Measurements from ENCODE around the gene LRTM2.

Gene LRTM2

DNA sequence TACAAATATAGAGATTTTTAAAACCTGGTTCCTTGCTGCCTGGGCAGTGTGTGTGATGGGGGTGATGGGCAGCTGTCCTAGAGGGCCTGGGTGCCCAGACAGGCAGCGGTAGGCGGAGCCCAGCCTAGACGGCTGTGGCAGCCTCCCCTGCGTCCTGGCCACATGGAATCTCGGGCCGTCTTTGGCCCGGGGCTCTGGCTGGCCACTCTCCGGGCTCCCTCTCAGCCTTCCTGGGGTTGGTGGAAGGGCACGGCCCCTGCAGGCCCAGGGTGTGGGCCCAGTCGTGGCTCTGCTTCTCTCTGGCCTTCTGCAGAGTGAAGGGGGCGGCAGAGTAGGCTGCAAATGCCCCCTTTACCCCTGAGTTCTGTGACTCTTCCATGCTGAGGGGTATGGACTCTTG is 2.3 kb downstream of the LRTM2 start:
- TF ChIP-seq, protein P1, sequence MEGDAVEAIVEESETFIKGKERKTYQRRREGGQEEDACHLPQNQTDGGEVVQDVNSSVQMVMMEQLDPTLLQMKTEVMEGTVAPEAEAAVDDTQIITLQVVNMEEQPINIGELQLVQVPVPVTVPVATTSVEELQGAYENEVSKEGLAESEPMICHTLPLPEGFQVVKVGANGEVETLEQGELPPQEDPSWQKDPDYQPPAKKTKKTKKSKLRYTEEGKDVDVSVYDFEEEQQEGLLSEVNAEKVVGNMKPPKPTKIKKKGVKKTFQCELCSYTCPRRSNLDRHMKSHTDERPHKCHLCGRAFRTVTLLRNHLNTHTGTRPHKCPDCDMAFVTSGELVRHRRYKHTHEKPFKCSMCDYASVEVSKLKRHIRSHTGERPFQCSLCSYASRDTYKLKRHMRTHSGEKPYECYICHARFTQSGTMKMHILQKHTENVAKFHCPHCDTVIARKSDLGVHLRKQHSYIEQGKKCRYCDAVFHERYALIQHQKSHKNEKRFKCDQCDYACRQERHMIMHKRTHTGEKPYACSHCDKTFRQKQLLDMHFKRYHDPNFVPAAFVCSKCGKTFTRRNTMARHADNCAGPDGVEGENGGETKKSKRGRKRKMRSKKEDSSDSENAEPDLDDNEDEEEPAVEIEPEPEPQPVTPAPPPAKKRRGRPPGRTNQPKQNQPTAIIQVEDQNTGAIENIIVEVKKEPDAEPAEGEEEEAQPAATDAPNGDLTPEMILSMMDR (IDR thresholded peaks at IDR 0.05), result no peak
- TF ChIP-seq ZFX (IDR thresholded peaks at IDR 0.05; ENCODE audit: borderline replicate concordance), result no peak
- no peak overlapping the region for H3K27ac ChIP-seq

DNA sequence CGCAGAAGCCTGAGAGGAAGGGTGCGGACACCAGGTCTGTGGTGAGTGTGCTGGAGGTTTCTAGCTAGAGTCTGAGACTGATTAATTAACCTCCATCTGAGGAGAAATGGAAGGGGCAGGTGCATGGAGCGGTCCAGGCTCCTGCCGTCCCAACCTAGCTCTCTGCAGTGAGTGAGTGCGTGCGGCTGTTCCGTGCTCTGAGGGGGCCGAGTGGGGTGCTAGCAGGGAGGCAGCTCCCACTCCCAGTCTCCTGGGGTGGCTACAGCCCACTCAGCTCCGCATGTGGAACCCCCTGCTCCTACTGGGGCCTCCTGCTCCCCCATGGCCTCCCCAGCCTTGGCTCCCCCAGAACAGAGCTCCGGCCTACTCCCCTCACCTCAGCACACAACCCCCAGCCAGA is 2.9 kb downstream of the LRTM2 start:
- TF ChIP-seq, protein P1 (IDR thresholded peaks at IDR 0.05), result no peak
- no peak for TF ChIP-seq ZFX (IDR thresholded peaks at IDR 0.05; ENCODE audit: borderline replicate concordance)
- no peak overlapping the region for H3K27ac ChIP-seq

- TF ChIP-seq ZFX (IDR thresholded peaks at IDR 0.05; ENCODE audit: borderline replicate concordance), result no peak
- TF ChIP-seq, protein P1 (IDR thresholded peaks at IDR 0.05), result no peak
- H3K27ac ChIP-seq, result no peak overlapping the region
Measured at GRCh38 chr12:1825382-1826102, 5.2 kb downstream of the LRTM2 start.

- TF ChIP-seq, protein P1 (IDR thresholded peaks at IDR 0.05), result no peak
- no peak for TF ChIP-seq ZFX (IDR thresholded peaks at IDR 0.05; ENCODE audit: borderline replicate concordance)
- H3K27ac ChIP-seq, result no peak overlapping the region
Measured at GRCh38 chr12:1826401-1826800, 6.0 kb downstream of the LRTM2 start.

DNA sequence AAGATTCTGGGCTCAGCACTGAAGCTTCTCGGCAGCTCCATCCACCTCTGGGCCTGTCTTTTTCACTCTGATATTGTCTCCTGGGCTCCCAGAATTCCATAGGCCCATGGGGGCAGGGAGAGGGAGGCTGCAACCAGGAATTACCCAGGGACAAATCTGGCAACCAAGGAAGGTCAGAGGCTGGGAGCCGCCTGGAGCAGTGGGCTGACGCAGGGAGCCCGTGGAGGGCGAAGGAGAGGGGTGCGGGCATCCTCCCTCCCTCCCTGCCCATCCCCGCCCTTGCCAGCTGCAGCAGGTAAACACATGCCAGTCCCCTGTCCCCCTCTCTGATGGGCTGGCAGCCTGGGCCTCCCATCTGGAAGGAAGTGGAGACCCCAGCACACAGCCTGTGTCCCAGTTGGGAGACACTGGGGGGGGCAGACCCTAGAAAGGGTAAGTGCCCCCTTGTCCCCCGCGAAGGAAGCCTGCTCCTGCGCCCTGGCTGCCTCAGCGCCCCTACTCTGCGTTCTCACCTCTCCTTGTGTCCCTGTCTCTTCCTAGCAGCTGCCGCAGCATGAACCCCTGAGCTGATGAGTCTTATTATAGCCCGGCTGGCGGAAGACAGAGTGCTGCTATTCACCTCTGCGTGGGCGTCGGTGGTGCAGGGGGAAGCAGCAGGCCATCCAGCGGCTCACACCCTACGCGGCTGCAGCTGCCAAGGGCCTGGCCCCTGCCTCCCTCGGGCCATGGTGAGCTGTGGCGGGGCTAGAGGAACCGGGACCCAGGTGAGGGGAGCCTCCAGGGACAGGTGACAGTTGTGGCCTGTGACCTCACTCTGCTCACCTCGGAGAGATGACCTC is 6.7 kb downstream of the LRTM2 start:
- TF ChIP-seq ZFX (IDR thresholded peaks at IDR 0.05; ENCODE audit: borderline replicate concordance), result no peak
- TF ChIP-seq, protein P1 (IDR thresholded peaks at IDR 0.05), result no peak
- no peak overlapping the region for H3K27ac ChIP-seq

GRCh38 chr12:1827826-1828805 is 7.8 kb downstream of the LRTM2 start:
- H3K27ac ChIP-seq, result no peak overlapping the region

More at GRCh38 chr12:1827826-1828805, 7.8 kb downstream of the LRTM2 start:
- no peak for TF ChIP-seq ZFX (IDR thresholded peaks at IDR 0.05; ENCODE audit: borderline replicate concordance)
- TF ChIP-seq, protein P1 (IDR thresholded peaks at IDR 0.05), result no peak
